ENCODE data around the gene KCND1.

The KCND1 gene

GRCh38 chrX:48974574-48974973 lies 2.9 kb upstream of the KCND1 start:
- DNase-seq (ENCODE audit: low read depth): no peak

- DNase-seq (ENCODE audit: low read depth): no peak
Measured at GRCh38 chrX:48974033-48974432, 2.4 kb upstream of the KCND1 start.

- DNase-seq (ENCODE audit: low read depth): no peak
Measured at GRCh38 chrX:48972220-48973164, 848 bp upstream of the KCND1 start.

- DNase-seq (ENCODE audit: low read depth): no peak
Measured at GRCh38 chrX:48969471-48969870, 2.2 kb downstream of the KCND1 start.

GRCh38 chrX:48968377-48968776 lies 3.3 kb downstream of the KCND1 start:
- DNase-seq (ENCODE audit: low read depth): no peak

- DNase-seq (ENCODE audit: low read depth): no peak
Measured at GRCh38 chrX:48966796-48967579, 4.7 kb downstream of the KCND1 start.

- no peak for DNase-seq (ENCODE audit: low read depth)
Measured at GRCh38 chrX:48965959-48966358, 5.7 kb downstream of the KCND1 start.

- no peak for DNase-seq (ENCODE audit: low read depth)
Measured at GRCh38 chrX:48961585-48962091, 10.0 kb downstream of the KCND1 start.

GRCh38 chrX:48960291-48960690 lies 11.4 kb downstream of the KCND1 start:
- DNase-seq (ENCODE audit: low read depth): no peak

- DNase-seq (ENCODE audit: low read depth): no peak
Measured at GRCh38 chrX:48958635-48959094, 13.0 kb downstream of the KCND1 start.

- DNase-seq (ENCODE audit: low read depth): peak; percentile 85
Measured at GRCh38 chrX:48957827-48958634, 13.6 kb downstream of the KCND1 start.

GRCh38 chrX:48957477-48957826 lies 14.2 kb downstream of the KCND1 start, which contains the start of gene OTUD5:
Gene OTUD5 (minus strand): TSS chrX:48957607. CDS start chrX:48957570, 37 bp downstream.
- DNase-seq (ENCODE audit: low read depth): no peak

- DNase-seq (ENCODE audit: low read depth): no peak
Measured at GRCh38 chrX:48956728-48957414, 14.8 kb downstream of the KCND1 start.

- no peak for DNase-seq (ENCODE audit: low read depth)
Measured at GRCh38 chrX:48948589-48948988, 23.1 kb downstream of the KCND1 start.

- DNase-seq (ENCODE audit: low read depth): no peak
Measured at GRCh38 chrX:48945517-48946348, 25.9 kb downstream of the KCND1 start.

GRCh38 chrX:48942895-48943294 lies 28.7 kb downstream of the KCND1 start:
- DNase-seq (ENCODE audit: low read depth): no peak

GRCh38 chrX:48940404-48940955 lies 31.2 kb downstream of the KCND1 start:
- DNase-seq (ENCODE audit: low read depth): no peak

GRCh38 chrX:48939524-48940228 lies 32.0 kb downstream of the KCND1 start:
- DNase-seq (ENCODE audit: low read depth): no peak

- DNase-seq (ENCODE audit: low read depth): no peak
Measured at GRCh38 chrX:48938721-48939425, 32.8 kb downstream of the KCND1 start.
